ENCODE measurements around the gene RBBP9. TPM values are rescaled to one million over a fixed set of nuclear protein-coding genes. Genes with fewer than 3 reads are reported as not detected.

Gene RBBP9
- total and polyA plus RNA-seq, 9 of the 15 experiments (the other 6 are each of a cell fraction or from before 2014, with no cell fraction given): 0.94 to 4.4 (median 2.5) TPM

DNA sequence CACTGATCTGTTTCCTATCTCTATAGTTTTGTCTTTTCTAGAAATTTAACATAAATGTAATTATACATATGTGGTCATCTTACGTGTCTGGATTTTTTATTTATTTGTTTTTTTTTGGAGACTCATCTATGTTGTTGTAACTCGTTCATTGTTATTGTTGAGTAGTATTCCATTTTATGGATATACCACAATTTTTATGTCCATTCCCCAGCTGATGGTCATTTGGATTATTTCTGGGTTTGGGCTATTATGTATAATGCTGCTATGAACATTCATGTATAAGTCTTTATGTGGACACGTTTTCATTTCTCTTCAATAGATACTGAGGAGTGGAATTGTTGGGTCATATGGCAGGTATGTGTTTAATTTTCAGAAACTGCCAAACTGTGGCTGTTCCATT is 40.4 kb downstream of the RBBP9 start (continued):
- no peak for TF ChIP-seq ZNF347 (CRISPR knock-in tag; IDR thresholded peaks at IDR 0.05; ENCODE audit: low read depth)
- no peak for TF ChIP-seq POLR2B (IDR thresholded peaks at IDR 0.05; ENCODE audit: low read depth, partially characterized antibody)
- TF ChIP-seq STAG1 (CRISPR knock-in tag; IDR thresholded peaks at IDR 0.05; ENCODE audit: borderline replicate concordance): no peak
- TF ChIP-seq, protein P1, sequence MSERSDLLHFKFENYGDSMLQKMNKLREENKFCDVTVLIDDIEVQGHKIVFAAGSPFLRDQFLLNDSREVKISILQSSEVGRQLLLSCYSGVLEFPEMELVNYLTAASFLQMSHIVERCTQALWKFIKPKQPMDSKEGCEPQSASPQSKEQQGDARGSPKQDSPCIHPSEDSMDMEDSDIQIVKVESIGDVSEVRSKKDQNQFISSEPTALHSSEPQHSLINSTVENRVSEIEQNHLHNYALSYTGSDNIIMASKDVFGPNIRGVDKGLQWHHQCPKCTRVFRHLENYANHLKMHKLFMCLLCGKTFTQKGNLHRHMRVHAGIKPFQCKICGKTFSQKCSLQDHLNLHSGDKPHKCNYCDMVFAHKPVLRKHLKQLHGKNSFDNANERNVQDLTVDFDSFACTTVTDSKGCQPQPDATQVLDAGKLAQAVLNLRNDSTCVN (CRISPR knock-in tag; IDR thresholded peaks at IDR 0.05): no peak
- TF ChIP-seq ZNF583 (CRISPR knock-in tag; IDR thresholded peaks at IDR 0.05): no peak

DNA sequence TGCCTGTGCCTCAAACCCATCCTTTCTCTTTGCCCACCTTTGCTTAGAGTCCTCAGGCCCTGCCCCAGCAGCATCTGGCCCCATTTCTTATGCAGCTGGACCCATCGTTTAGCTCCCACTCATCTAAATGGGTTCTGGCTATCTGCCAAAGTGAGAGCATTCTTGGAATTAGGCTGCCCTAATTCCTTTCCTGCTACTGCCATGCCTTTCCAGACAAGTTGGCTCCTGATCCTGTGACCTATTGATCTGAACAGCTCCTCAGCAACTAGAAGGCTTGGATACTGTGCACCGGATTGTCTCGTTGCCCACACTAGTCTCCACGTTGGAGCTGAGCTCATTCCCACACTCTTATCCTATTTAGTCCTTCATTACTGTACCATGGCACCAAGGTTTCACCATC is 53.1 kb downstream of the RBBP9 start:
- H3K9ac ChIP-seq (ENCODE audit: insufficient read depth in 1 of 2, low read depth in 2 of 2, low read length in 2 of 2): no peak overlapping the region
- no TSS peak for BruUV-seq (replicated peaks)
- peaks cover 0 to 4% of the 10 kb centered on the region in 2 experiments; a peak in 2 of 5 replicates for H3K27me3 ChIP-seq (ENCODE audit: control insufficient read depth in 2 of 2, insufficient read depth in 2 of 2, low read length in 2 of 2)
- intact Hi-C loops (cut with micrococcal nuclease): no loop called here
- no peak for FAIRE-seq
- no peak overlapping the region for H2AFZ ChIP-seq (ENCODE audit: low read depth, low read length)
- H3K9me1 ChIP-seq (ENCODE audit: control insufficient read depth, insufficient read depth, low read length): no peaks in the 10 kb centered on the region
- no peak overlapping the region for H3K4me2 ChIP-seq (ENCODE audit: insufficient read depth, low read length)
- no peaks in the 10 kb centered on the region for H4K20me1 ChIP-seq (replicated peaks; ENCODE audit: control insufficient read depth, insufficient read depth, low read length)
- no peak for TF ChIP-seq POLR2G (IDR thresholded peaks at IDR 0.05; ENCODE audit: low read depth, low read length)
- TF ChIP-seq, protein P2, sequence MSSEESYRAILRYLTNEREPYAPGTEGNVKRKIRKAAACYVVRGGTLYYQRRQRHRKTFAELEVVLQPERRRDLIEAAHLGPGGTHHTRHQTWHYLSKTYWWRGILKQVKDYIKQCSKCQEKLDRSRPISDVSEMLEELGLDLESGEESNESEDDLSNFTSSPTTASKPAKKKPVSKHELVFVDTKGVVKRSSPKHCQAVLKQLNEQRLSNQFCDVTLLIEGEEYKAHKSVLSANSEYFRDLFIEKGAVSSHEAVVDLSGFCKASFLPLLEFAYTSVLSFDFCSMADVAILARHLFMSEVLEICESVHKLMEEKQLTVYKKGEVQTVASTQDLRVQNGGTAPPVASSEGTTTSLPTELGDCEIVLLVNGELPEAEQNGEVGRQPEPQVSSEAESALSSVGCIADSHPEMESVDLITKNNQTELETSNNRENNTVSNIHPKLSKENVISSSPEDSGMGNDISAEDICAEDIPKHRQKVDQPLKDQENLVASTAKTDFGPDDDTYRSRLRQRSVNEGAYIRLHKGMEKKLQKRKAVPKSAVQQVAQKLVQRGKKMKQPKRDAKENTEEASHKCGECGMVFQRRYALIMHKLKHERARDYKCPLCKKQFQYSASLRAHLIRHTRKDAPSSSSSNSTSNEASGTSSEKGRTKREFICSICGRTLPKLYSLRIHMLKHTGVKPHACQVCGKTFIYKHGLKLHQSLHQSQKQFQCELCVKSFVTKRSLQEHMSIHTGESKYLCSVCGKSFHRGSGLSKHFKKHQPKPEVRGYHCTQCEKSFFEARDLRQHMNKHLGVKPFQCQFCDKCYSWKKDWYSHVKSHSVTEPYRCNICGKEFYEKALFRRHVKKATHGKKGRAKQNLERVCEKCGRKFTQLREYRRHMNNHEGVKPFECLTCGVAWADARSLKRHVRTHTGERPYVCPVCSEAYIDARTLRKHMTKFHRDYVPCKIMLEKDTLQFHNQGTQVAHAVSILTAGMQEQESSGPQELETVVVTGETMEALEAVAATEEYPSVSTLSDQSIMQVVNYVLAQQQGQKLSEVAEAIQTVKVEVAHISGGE (CRISPR knock-in tag; IDR thresholded peaks at IDR 0.05): no peak
- no peak for TF ChIP-seq RBBP5 (IDR thresholded peaks at IDR 0.05; ENCODE audit: borderline replicate concordance, insufficient read depth, low read length, poor library complexity, severe bottlenecking)
- no peak for TF ChIP-seq NCOA1 (IDR thresholded peaks at IDR 0.05; ENCODE audit: low read depth)
- TF ChIP-seq CREM (IDR thresholded peaks at IDR 0.05; ENCODE audit: low read depth): no peak
- peak; percentile 61 for TF ChIP-seq NFIC (IDR thresholded peaks at IDR 0.05)
- no peak for TF ChIP-seq WHSC1 (IDR thresholded peaks at IDR 0.05; ENCODE audit: low read length)
- TF ChIP-seq SRSF9 (IDR thresholded peaks at IDR 0.05; ENCODE audit: borderline replicate concordance, low read depth, low read length): no peak
- no peak for TF ChIP-seq ZNF174 (CRISPR knock-in tag; IDR thresholded peaks at IDR 0.05)
- ATAC-seq: no peak
- no peaks in the 10 kb centered on the region for H3K36me3 ChIP-seq (ENCODE audit: control insufficient read depth, insufficient read depth, low read length)
- no peak overlapping the region for H3K27ac ChIP-seq (ENCODE audit: extremely low read depth, low read depth, low read length)
- ChIA-PET CTCF (ENCODE audit: low intra/inter-chr PET ratio) (no interaction called here), POLR2A (no interaction called here)
- no peaks in the 10 kb centered on the region for H3K4me1 ChIP-seq (replicated peaks in 1 of 2; ENCODE audit: control insufficient read depth in 2 of 2, insufficient read depth in 2 of 2, low read length in 2 of 2)
- H3K79me2 ChIP-seq (ENCODE audit: control insufficient read depth, insufficient read depth, low read length): no peaks in the 10 kb centered on the region
- H3K4me3 ChIP-seq: no peak overlapping the region
- no peaks in the 10 kb centered on the region for H3K9me3 ChIP-seq (replicated peaks; ENCODE audit: control insufficient read depth, insufficient read depth, low read depth, low read length)
- DNase-seq (ENCODE audit: extremely low read depth in 1 of 4, low spot score in 3 of 4): no peak
- in situ Hi-C loops (cut with MboI): no loop called here
- WGBS (ENCODE audit: insufficient coverage, low coverage, missing lambda C conversion rate): 2% methylated on average over 4 of the region's 4 CpGs

All from K562 (cell line).